Kidney epithelial cell (primary cell): ENCODE results near the gene GDF10. TPM values are rescaled to one million over a fixed set of nuclear protein-coding genes. Genes with fewer than 3 reads are reported as not detected.

Source experiments
- DNase-seq: peaks from one replicate; pipeline ENCODE4 v3.0.0-alpha.2; 2010; ENCODE audit warnings: low read depth
- H3K27me3 ChIP-seq: 2 replicates; pipeline ENCODE4 v1.6.0; 2011; ENCODE audit warnings: low read length; ENCODE audit not compliant: control insufficient read depth, insufficient read depth
- H3K36me3 ChIP-seq: 2 replicates; pipeline ENCODE4 v1.5.1; 2011; ENCODE audit warnings: low read length; ENCODE audit not compliant: control insufficient read depth, insufficient read depth
- H3K4me3 ChIP-seq: 2 replicates; pipeline ENCODE4 v1.5.1; 2011; ENCODE audit warnings: low read depth, mild to moderate bottlenecking, control low read depth, low read length
- CTCF ChIP-seq: IDR thresholded peaks from 2 replicates; pipeline ENCODE4 v1.5.1; 2011; ENCODE audit warnings: mild to moderate bottlenecking, moderate library complexity, low read length, control low read depth, inconsistent platforms; ENCODE audit not compliant: insufficient read depth, poor library complexity, severe bottlenecking
- total RNA-seq: library from RNA; depleted of rRNA; stranded (reverse); fragments of >200 nt; gene quantifications from 2 replicates; pipeline ENCODE4 v1.2.3, GENCODE V29; 2015

GDF10 gene
- total RNA-seq, 1 donor from 2014 or later = not detected

- no peaks in the 10 kb centered on the region for H3K36me3 ChIP-seq
- no peaks in the 10 kb centered on the region for H3K27me3 ChIP-seq
- no peak for DNase-seq
- TF ChIP-seq CTCF = no peak
- H3K4me3 ChIP-seq = no peak overlapping the region
Observed at GRCh38 chr10:47287805-47288204, 12.2 kb upstream of the GDF10 start.

- no peak for DNase-seq
- TF ChIP-seq CTCF = no peak
- H3K4me3 ChIP-seq = no peak overlapping the region
- H3K36me3 ChIP-seq = no peaks in the 10 kb centered on the region
- no peaks in the 10 kb centered on the region for H3K27me3 ChIP-seq
Observed at GRCh38 chr10:47288236-47288635, 11.8 kb upstream of the GDF10 start.

- no peak for TF ChIP-seq CTCF
- DNase-seq = no peak
- H3K27me3 ChIP-seq = no peaks in the 10 kb centered on the region
Observed at GRCh38 chr10:47288916-47289495, 11.0 kb upstream of the GDF10 start.

GRCh38 chr10:47289921-47290320 lies 10.1 kb upstream of the GDF10 start:
- H3K4me3 ChIP-seq = no peak overlapping the region
- H3K36me3 ChIP-seq = no peaks in the 10 kb centered on the region
- DNase-seq = no peak
- no peaks in the 10 kb centered on the region for H3K27me3 ChIP-seq
- no peak for TF ChIP-seq CTCF

More at GRCh38 chr10:47288916-47289495, 11.0 kb upstream of the GDF10 start:
- Histone ChIP-seq H3K36me3 (no peaks in the 10 kb centered on the region), H3K4me3 (no peak overlapping the region)

- DNase-seq = no peak
- Histone ChIP-seq H3K4me3 (no peak overlapping the region), H3K27me3 (no peaks in the 10 kb centered on the region), H3K36me3 (no peaks in the 10 kb centered on the region)
- no peak for TF ChIP-seq CTCF
Observed at GRCh38 chr10:47290338-47290737, 9.7 kb upstream of the GDF10 start.

- no peak for TF ChIP-seq CTCF
- Histone ChIP-seq H3K36me3 (no peaks in the 10 kb centered on the region), H3K27me3 (peaks cover 9% of the 10 kb centered on the region), H3K4me3 (no peak overlapping the region)
- DNase-seq = no peak
Observed at GRCh38 chr10:47291682-47292081, 8.3 kb upstream of the GDF10 start.
